ENCODE measurements around the gene LAMA3. TPM values are rescaled to one million over a fixed set of nuclear protein-coding genes. Genes with fewer than 3 reads are reported as not detected.
"Not testable (repeated sequence)": the region's sequence is repeated elsewhere in the genome, so short reads cannot be mapped to it uniquely, and the experiment has no call there.

Gene LAMA3
- total RNA-seq, 2 donors from 2014 or later = 5.0 to 6.4 TPM

DNA sequence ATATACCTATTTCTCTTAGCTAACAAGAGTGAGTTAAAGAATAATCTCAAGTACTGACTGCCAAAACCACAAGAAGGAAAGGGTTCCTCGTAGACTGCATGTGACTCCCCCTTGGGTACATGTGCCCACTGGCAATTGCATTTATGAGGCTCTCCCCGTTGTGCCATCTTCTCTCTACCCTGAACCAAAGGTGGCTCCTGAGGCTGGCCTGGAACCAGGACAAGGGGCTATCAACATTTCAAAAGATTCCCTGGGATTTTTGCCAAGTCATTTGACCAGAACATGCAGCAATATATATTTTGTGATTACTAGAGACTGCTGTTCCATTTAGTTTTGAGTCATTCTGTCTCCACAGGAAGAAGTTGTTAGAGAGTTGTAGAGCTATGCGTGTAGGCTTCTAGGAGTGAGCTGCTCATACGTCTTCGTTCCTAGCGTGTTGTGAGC lies 45.8 kb downstream of the LAMA3 start:
- no peak for TF ChIP-seq CTCF (IDR thresholded peaks at IDR 0.05)
- H3K27me3 ChIP-seq = no peaks in the 10 kb centered on the region
- DNase-seq (ENCODE audit: low spot score) = no peak
- no peaks in the 10 kb centered on the region for H3K36me3 ChIP-seq
- no peaks in the 10 kb centered on the region for H3K4me1 ChIP-seq
- H3K9me3 ChIP-seq = no peaks in the 10 kb centered on the region
- H3K4me3 ChIP-seq = no peak overlapping the region
- no peak overlapping the region for H3K27ac ChIP-seq

DNA sequence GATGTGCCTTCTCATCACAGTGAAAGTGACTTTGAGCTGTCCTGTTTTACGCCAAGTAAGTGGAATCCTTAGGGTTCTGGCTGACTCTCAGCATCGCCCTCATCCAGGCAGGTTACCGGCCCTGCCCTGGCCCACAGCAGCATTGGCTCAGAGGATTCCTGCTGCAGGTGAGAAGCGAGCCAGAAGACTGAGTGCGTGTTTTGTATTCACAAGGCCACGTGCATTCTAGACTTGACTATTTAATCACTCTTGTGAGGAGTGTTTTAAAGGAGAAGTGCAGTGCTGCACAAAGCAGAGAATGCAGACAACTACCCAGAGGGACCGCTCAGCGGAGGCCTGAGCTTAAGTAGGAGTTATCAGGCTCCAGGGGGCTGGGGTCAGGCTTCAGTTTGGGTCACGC lies 48.3 kb downstream of the LAMA3 start:
- no peak for DNase-seq (ENCODE audit: low spot score)
- Histone ChIP-seq H3K27me3 (no peaks in the 10 kb centered on the region), H3K4me1 (no peaks in the 10 kb centered on the region), H3K36me3 (no peaks in the 10 kb centered on the region), H3K9me3 (no peaks in the 10 kb centered on the region), H3K27ac (no peak overlapping the region), H3K4me3 (no peak overlapping the region)
- TF ChIP-seq CTCF (IDR thresholded peaks at IDR 0.05) = no peak

DNA sequence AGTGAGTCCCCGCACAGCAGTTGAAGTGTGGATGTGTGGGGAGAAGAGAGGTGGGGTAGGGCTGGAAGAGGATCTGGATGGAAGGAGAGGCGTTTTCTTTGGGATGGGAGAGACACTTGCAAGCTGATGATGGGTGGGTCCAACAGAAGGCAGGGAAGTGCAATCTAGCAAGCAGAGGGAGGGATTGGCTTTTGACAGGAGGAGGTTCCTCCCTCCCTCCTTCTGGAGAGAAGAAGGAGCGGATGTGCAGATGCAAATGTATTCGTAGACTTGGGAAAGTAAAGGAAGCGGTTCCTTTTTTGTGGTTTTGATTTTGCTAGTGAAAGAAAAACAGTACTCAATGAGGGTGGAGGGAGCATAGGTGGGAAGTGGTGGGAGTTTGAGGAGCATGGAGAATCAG lies 48.9 kb downstream of the LAMA3 start:
- no peaks in the 10 kb centered on the region for H3K27me3 ChIP-seq
- no peak for TF ChIP-seq CTCF (IDR thresholded peaks at IDR 0.05)
- no peaks in the 10 kb centered on the region for H3K36me3 ChIP-seq
- H3K4me1 ChIP-seq = no peaks in the 10 kb centered on the region
- H3K9me3 ChIP-seq = no peaks in the 10 kb centered on the region
- H3K27ac ChIP-seq = no peak overlapping the region
- H3K4me3 ChIP-seq = no peak overlapping the region
- no peak for DNase-seq (ENCODE audit: low spot score)

GRCh38 chr18:23738575-23738974 lies 49.3 kb downstream of the LAMA3 start:
- Histone ChIP-seq H3K9me3 (no peaks in the 10 kb centered on the region), H3K27ac (no peak overlapping the region), H3K27me3 (no peaks in the 10 kb centered on the region), H3K36me3 (no peaks in the 10 kb centered on the region), H3K4me1 (no peaks in the 10 kb centered on the region), H3K4me3 (no peak overlapping the region)
- no peak for TF ChIP-seq CTCF (IDR thresholded peaks at IDR 0.05)
- DNase-seq (ENCODE audit: low spot score) = no peak

GRCh38 chr18:23740105-23740830 lies 51.0 kb downstream of the LAMA3 start:
- Histone ChIP-seq H3K27me3 (no peaks in the 10 kb centered on the region), H3K27ac (no peak overlapping the region), H3K4me1 (no peaks in the 10 kb centered on the region), H3K4me3 (no peak overlapping the region), H3K9me3 (no peaks in the 10 kb centered on the region), H3K36me3 (no peaks in the 10 kb centered on the region)
- TF ChIP-seq CTCF (IDR thresholded peaks at IDR 0.05) = no peak
- no peak for DNase-seq (ENCODE audit: low spot score)

DNA sequence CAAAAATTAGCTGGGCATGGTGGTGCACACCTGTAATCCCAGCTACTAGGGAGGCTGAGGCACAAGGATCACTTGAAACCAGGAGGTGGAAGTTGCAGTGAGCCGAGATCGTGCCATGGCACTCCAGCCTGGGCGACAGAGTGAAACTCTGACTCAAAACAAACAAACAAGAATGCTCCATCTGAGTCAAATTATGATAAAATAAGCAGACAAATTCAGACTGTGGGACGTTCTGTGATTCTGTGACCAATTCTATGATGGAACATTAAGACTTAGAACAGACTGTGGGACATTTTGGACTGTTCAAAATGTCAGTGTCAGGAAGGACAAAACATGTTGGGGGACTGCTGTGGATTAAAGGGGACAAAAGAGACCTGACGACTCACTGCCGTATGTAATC lies 52.7 kb downstream of the LAMA3 start:
- DNase-seq (ENCODE audit: low spot score); H3K4me1 ChIP-seq; H3K27ac ChIP-seq; H3K36me3 ChIP-seq; H3K9me3 ChIP-seq; H3K27me3 ChIP-seq; H3K4me3 ChIP-seq: not testable (repeated sequence)

Data from right atrium auricular region (tissue), 2 donors.